Large intestine (tissue), 3 donors: Measurements from ENCODE around the gene STH. TPM values are rescaled to one million over a fixed set of nuclear protein-coding genes. Genes with fewer than 3 reads are reported as not detected.

ENCODE experiments used
- DNase-seq, 2 donors: peaks; one replicate each; pipeline versions ENCODE4 v3.0.0 to v3.0.0-alpha.2; 2013
- H3K27ac ChIP-seq: one replicate; pipeline ENCODE4 v1.5.1; 2013; ENCODE audit warnings: low read length
- H3K27me3 ChIP-seq: 2 replicates; pipeline ENCODE4 v1.6.1; 2013; ENCODE audit warnings: low read length; ENCODE audit not compliant: control insufficient read depth, insufficient read depth
- H3K36me3 ChIP-seq: 2 replicates; pipeline ENCODE4 v1.6.1; 2013; ENCODE audit warnings: low read length; ENCODE audit not compliant: control insufficient read depth, insufficient read depth
- H3K4me1 ChIP-seq: one replicate; pipeline ENCODE4 v1.6.1; 2013; ENCODE audit warnings: low read length; ENCODE audit not compliant: control insufficient read depth, insufficient read depth
- H3K4me3 ChIP-seq: one replicate; pipeline ENCODE4 v1.5.1; 2013; ENCODE audit warnings: low read length
- H3K9me3 ChIP-seq: one replicate; pipeline ENCODE4 v1.6.1; 2013; ENCODE audit warnings: mild to moderate bottlenecking, low read depth, low read length, moderate library complexity; ENCODE audit not compliant: control insufficient read depth
- WGBS: methylation state at CpG from one replicate; pipeline ENCODE4 v1.1.5; 2013; ENCODE audit warnings: low lambda C conversion rate; ENCODE audit not compliant: insufficient coverage; 5-methylcytosine and 5-hydroxymethylcytosine counted together
- polyA plus RNA-seq: library from polyadenylated mRNA; unstranded; fragments of 120-200 nt; gene quantifications from one replicate; pipeline ENCODE4 v1.2.1, GENCODE V29; 2013

Gene STH
- polyA plus RNA-seq, 1 donor, result not detected

- H3K4me1 ChIP-seq, result no peaks in the 10 kb centered on the region
- H3K9me3 ChIP-seq, result no peaks in the 10 kb centered on the region
- no peak overlapping the region for H3K27ac ChIP-seq
- no peak for DNase-seq
- no CpG with 5 or more reads among the region's 5 CpGs for WGBS
- no peak overlapping the region for H3K4me3 ChIP-seq
- no peaks in the 10 kb centered on the region for H3K36me3 ChIP-seq
- no peaks in the 10 kb centered on the region for H3K27me3 ChIP-seq
Measured at GRCh38 chr17:45984368-45984767, 14.7 kb upstream of the STH start.

GRCh38 chr17:45985447-45985846 is 13.6 kb upstream of the STH start:
- Histone ChIP-seq H3K4me3 (no peak overlapping the region), H3K4me1 (no peaks in the 10 kb centered on the region), H3K36me3 (no peaks in the 10 kb centered on the region), H3K27ac (no peak overlapping the region), H3K9me3 (no peaks in the 10 kb centered on the region), H3K27me3 (no peaks in the 10 kb centered on the region)
- DNase-seq, result no peak
- no CpG with 5 or more reads among the region's 4 CpGs for WGBS

GRCh38 chr17:45986056-45986455 is 13.0 kb upstream of the STH start:
- no peak overlapping the region for H3K27ac ChIP-seq
- H3K27me3 ChIP-seq, result no peaks in the 10 kb centered on the region
- no peaks in the 10 kb centered on the region for H3K4me1 ChIP-seq
- no peaks in the 10 kb centered on the region for H3K36me3 ChIP-seq
- no peak overlapping the region for H3K4me3 ChIP-seq
- no peaks in the 10 kb centered on the region for H3K9me3 ChIP-seq
- DNase-seq, result no peak
- WGBS, result 60% methylated on average over 1 of the region's 4 CpGs

DNA sequence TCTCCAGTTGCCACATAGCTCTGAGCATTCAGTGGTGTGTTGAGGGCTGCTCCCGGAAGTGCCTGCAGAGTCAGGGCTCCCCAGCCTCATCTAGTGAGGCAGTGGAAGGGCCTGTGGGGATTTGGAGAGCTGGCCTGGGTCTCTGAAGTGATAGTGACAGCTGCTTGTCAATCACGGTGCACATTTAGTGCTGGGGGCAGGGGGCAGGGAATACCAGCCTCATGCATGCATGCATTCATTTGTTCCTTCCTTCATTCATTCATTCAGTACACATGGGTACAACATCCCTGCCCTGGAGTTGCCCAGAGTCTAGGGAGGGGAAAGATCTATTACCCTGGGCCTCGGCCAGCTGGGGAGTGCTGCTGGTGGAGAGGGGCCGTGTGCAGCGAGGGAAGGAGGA is 11.3 kb upstream of the STH start:
- H3K27me3 ChIP-seq, result no peaks in the 10 kb centered on the region
- WGBS, result no CpG with 5 or more reads among the region's 5 CpGs
- no peaks in the 10 kb centered on the region for H3K4me1 ChIP-seq
- no peak for DNase-seq
- no peaks in the 10 kb centered on the region for H3K36me3 ChIP-seq
- H3K27ac ChIP-seq, result no peak overlapping the region
- no peak overlapping the region for H3K4me3 ChIP-seq
- H3K9me3 ChIP-seq, result no peaks in the 10 kb centered on the region

GRCh38 chr17:45989759-45990158 is 9.3 kb upstream of the STH start:
- WGBS, result 80% methylated on average over 1 of the region's 3 CpGs
- Histone ChIP-seq H3K27me3 (no peaks in the 10 kb centered on the region), H3K27ac (no peak overlapping the region), H3K4me1 (no peaks in the 10 kb centered on the region), H3K36me3 (no peaks in the 10 kb centered on the region), H3K4me3 (no peak overlapping the region), H3K9me3 (no peaks in the 10 kb centered on the region)
- DNase-seq, result no peak

GRCh38 chr17:45990886-45991285 is 8.2 kb upstream of the STH start:
- no peak overlapping the region for H3K4me3 ChIP-seq
- no CpG with 5 or more reads among the region's 6 CpGs for WGBS

DNA sequence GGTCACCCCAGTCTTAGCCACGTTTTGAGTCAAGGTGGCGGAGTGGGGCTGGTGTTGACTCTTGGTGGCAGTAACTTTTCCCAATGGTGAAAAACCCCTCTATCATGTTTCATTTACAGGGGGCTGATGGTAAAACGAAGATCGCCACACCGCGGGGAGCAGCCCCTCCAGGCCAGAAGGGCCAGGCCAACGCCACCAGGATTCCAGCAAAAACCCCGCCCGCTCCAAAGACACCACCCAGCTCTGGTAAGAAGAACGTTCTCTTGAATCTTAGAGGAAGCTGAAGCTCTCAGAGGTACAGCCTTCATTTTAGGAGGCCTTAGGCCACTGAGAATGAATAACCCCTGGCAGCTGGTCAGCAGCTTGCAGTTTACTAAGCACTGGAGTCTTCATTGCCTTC is 7.7 kb upstream of the STH start:
- no peak overlapping the region for H3K4me3 ChIP-seq
- DNase-seq, result no peak
- H3K36me3 ChIP-seq, result no peaks in the 10 kb centered on the region
- H3K27me3 ChIP-seq, result no peaks in the 10 kb centered on the region
- no peaks in the 10 kb centered on the region for H3K4me1 ChIP-seq
- WGBS, result no CpG with 5 or more reads among the region's 10 CpGs
- H3K27ac ChIP-seq, result no peak overlapping the region
- H3K9me3 ChIP-seq, result no peaks in the 10 kb centered on the region

More at GRCh38 chr17:45990886-45991285, 8.2 kb upstream of the STH start:
- no peak for DNase-seq
- Histone ChIP-seq H3K4me1 (no peaks in the 10 kb centered on the region), H3K9me3 (no peaks in the 10 kb centered on the region), H3K36me3 (no peaks in the 10 kb centered on the region), H3K27ac (no peak overlapping the region), H3K27me3 (no peaks in the 10 kb centered on the region)

- DNase-seq, result no peak
- WGBS, result no CpG with 5 or more reads among the region's 6 CpGs
Measured at GRCh38 chr17:45992175-45992574, 6.9 kb upstream of the STH start.

GRCh38 chr17:45992904-45993303 is 6.1 kb upstream of the STH start:
- no peaks in the 10 kb centered on the region for H3K4me1 ChIP-seq
- H3K36me3 ChIP-seq, result no peaks in the 10 kb centered on the region
- no peak for DNase-seq
- H3K4me3 ChIP-seq, result no peak overlapping the region
- H3K27me3 ChIP-seq, result no peaks in the 10 kb centered on the region
- no peak overlapping the region for H3K27ac ChIP-seq
- WGBS, result 87% methylated on average over 3 of the region's 10 CpGs
- no peaks in the 10 kb centered on the region for H3K9me3 ChIP-seq

More at GRCh38 chr17:45992175-45992574, 6.9 kb upstream of the STH start:
- no peaks in the 10 kb centered on the region for H3K9me3 ChIP-seq
- H3K27ac ChIP-seq, result no peak overlapping the region
- no peaks in the 10 kb centered on the region for H3K36me3 ChIP-seq
- H3K4me1 ChIP-seq, result no peaks in the 10 kb centered on the region
- H3K4me3 ChIP-seq, result no peak overlapping the region
- no peaks in the 10 kb centered on the region for H3K27me3 ChIP-seq

- Histone ChIP-seq H3K4me3 (no peak overlapping the region), H3K27ac (no peak overlapping the region), H3K27me3 (no peaks in the 10 kb centered on the region), H3K4me1 (no peaks in the 10 kb centered on the region), H3K9me3 (no peaks in the 10 kb centered on the region), H3K36me3 (no peaks in the 10 kb centered on the region)
- WGBS, result no CpG with 5 or more reads among the region's 16 CpGs
- no peak for DNase-seq
Measured at GRCh38 chr17:45993962-45994627, 5.0 kb upstream of the STH start.

DNA sequence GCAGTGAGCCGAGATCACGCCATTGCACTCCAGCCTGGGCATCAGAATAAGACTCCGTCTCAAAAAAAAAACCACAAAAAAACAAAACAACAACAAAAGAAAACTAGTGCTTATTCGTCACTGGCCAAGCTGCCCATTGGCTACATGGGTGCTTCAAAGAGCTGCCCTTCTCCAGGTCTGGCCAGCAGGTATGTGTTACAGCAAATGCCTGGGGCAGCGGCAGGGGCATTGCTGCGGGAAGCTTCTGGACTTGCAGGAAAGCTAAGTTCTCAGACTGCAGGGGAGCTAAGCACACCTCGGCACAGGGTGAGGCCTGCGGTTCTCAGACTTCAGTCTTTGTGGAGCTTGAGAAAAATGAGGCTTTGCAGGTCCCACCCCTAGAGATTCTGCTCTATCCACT is 4.1 kb upstream of the STH start:
- WGBS, result 94% methylated on average over 3 of the region's 8 CpGs
- no peak overlapping the region for H3K4me3 ChIP-seq
- no peak for DNase-seq
- no peak overlapping the region for H3K27ac ChIP-seq
- H3K36me3 ChIP-seq, result no peaks in the 10 kb centered on the region
- no peaks in the 10 kb centered on the region for H3K4me1 ChIP-seq
- H3K9me3 ChIP-seq, result no peaks in the 10 kb centered on the region
- H3K27me3 ChIP-seq, result no peaks in the 10 kb centered on the region
